ENCODE results near the gene TXNDC2. TPM values are rescaled to one million over a fixed set of nuclear protein-coding genes. Genes with fewer than 3 reads are reported as not detected.

TXNDC2 gene
- total RNA-seq, 1 experiment from 2014 or later, result 0.28 TPM

GRCh38 chr18:9884532-9885140 lies 1.1 kb upstream of the TXNDC2 start:
- no peak overlapping the region for H2BK5ac ChIP-seq (ENCODE audit: insufficient read length, low read length)
- no peak overlapping the region for H3K27ac ChIP-seq (ENCODE audit: insufficient read length, low read depth, low read length)
- no peak overlapping the region for H3K18ac ChIP-seq (ENCODE audit: insufficient read length, low read depth, low read length)
- no peak overlapping the region for H3K4ac ChIP-seq (ENCODE audit: low read depth, low read length)
- Mint-ChIP-seq H3K4me3 (no peak overlapping the region), H3K27ac (no peak overlapping the region), H3K9me3 (no peaks in the 10 kb centered on the region; a peak in 1 of 5 replicates), H3K4me1 (0 out of 4 replicates have a peak, but pooled peaks cover 0 to 2% of the 10 kb centered on the region in 2 experiments), H3K27me3 (ENCODE audit: low read depth) (no peaks in the 10 kb centered on the region), H3K36me3 (ENCODE audit: insufficient read depth in 1 of 3, low read depth in 3 of 3) (no peaks in the 10 kb centered on the region; a peak in 1 of 7 replicates)
- no peak overlapping the region for H4K5ac ChIP-seq (ENCODE audit: insufficient read length, low read depth, low read length)
- H3K23me2 ChIP-seq (ENCODE audit: insufficient read length, low read depth, low read length, poor library complexity, severe bottlenecking), result no peaks in the 10 kb centered on the region
- DNase-seq, result no peak
- no peaks in the 10 kb centered on the region for H4K20me1 ChIP-seq (ENCODE audit: control insufficient read depth, insufficient read depth, insufficient read length)
- no peak overlapping the region for H3K9ac ChIP-seq (ENCODE audit: extremely low read depth, insufficient read length, low read length)
- no peak overlapping the region for H3K56ac ChIP-seq (ENCODE audit: insufficient read length, low read depth, low read length)
- no peak overlapping the region for H3T11ph ChIP-seq (ENCODE audit: low read length)
- H3K14ac ChIP-seq (ENCODE audit: insufficient read depth, low read length), result no peak overlapping the region
- no peak for TF ChIP-seq CTCF (conservative IDR thresholded peaks at IDR 0.05)
- H3K27me3 ChIP-seq (ENCODE audit: insufficient read depth, low read length), result no peaks in the 10 kb centered on the region
- WGBS (ENCODE audit: extremely low coverage, insufficient read length, low lambda C conversion rate), result no CpG with 5 or more reads among the region's 12 CpGs
- no peak overlapping the region for H2AK5ac ChIP-seq (ENCODE audit: insufficient read length, low read length)
- H2BK120ac ChIP-seq (ENCODE audit: low read depth, low read length, poor library complexity, severe bottlenecking), result no peak overlapping the region
- H2AFZ ChIP-seq (ENCODE audit: low read length), result no peak overlapping the region
- no peak overlapping the region for H4K8ac ChIP-seq (replicated peaks; ENCODE audit: insufficient read length, low read depth, low read length)
- no peak overlapping the region for H3K4me2 ChIP-seq (ENCODE audit: insufficient read depth, insufficient read length, low read length)
- no peak overlapping the region for H2BK12ac ChIP-seq (ENCODE audit: insufficient read length, low read depth, low read length)
- no peaks in the 10 kb centered on the region for H3K4me1 ChIP-seq (ENCODE audit: insufficient read depth, low read length)
- H3K79me1 ChIP-seq (ENCODE audit: insufficient read depth, low read depth, low read length, poor library complexity, severe bottlenecking), result no peaks in the 10 kb centered on the region
- no peak overlapping the region for H4K91ac ChIP-seq (ENCODE audit: insufficient read length, low read depth, low read length)
- no peak overlapping the region for H3K23ac ChIP-seq (ENCODE audit: insufficient read length, low read depth, low read length)
- H2BK15ac ChIP-seq (ENCODE audit: low read depth, low read length), result no peak overlapping the region
- H2BK20ac ChIP-seq (ENCODE audit: low read depth, low read length, poor library complexity, severe bottlenecking), result no peak overlapping the region
- no peaks in the 10 kb centered on the region for H3K79me2 ChIP-seq (ENCODE audit: insufficient read depth, low read length)
- H3K9me3 ChIP-seq (ENCODE audit: control insufficient read depth, low read depth, low read length), result no peaks in the 10 kb centered on the region

Measured in H9 (cell line).